CD14-positive monocyte (primary cell): Measurements from ENCODE around the gene SNX5. TPM values are rescaled to one million over a fixed set of nuclear protein-coding genes. Genes with fewer than 3 reads are reported as not detected.

Experiments
- DNase-seq, 3 donors: peaks; one replicate each; pipeline ENCODE4 v3.0.0-alpha.2; 2011 to 2022
- H2AFZ ChIP-seq: 2 replicates; pipeline ENCODE4 v1.6.0; 2012; ENCODE audit warnings: mild to moderate bottlenecking, low read depth, low read length, inconsistent platforms; ENCODE audit not compliant: insufficient read depth, poor library complexity, severe bottlenecking
- H3K27ac ChIP-seq, 2 donors: 1 replicate in 1 of 2; 2 replicates in 1 of 2; pipeline ENCODE4 v1.5.1; 2012 to 2013; ENCODE audit warnings: low read length in 2 of 2, control low read depth in 1 of 2, inconsistent platforms in 1 of 2, low read depth in 1 of 2, mild to moderate bottlenecking in 1 of 2
- H3K27me3 ChIP-seq, 2 donors: one replicate each; pipeline versions ENCODE4 v1.6.0 to v1.6.1; 2011 to 2013; ENCODE audit warnings: low read length in 2 of 2; ENCODE audit not compliant: control insufficient read depth in 2 of 2, insufficient read depth in 2 of 2
- H3K36me3 ChIP-seq, 2 donors: replicated peaks in 1 of 2; 1 replicate in 1 of 2; 2 replicates in 1 of 2; pipeline versions ENCODE4 v1.5.1 to v1.6.1; 2012 to 2013; ENCODE audit warnings: low read length in 2 of 2, control low read depth in 1 of 2, inconsistent platforms in 1 of 2, mild to moderate bottlenecking in 1 of 2; ENCODE audit not compliant: insufficient read depth in 2 of 2, control insufficient read depth in 1 of 2
- H3K4me1 ChIP-seq, 2 donors: 1 replicate in 1 of 2; 2 replicates in 1 of 2; pipeline versions ENCODE4 v1.5.1 to v1.6.1; 2012 to 2013; ENCODE audit warnings: low read length in 2 of 2, control low read depth in 1 of 2, inconsistent platforms in 1 of 2, mild to moderate bottlenecking in 1 of 2, moderate library complexity in 1 of 2; ENCODE audit not compliant: insufficient read depth in 2 of 2, control insufficient read depth in 1 of 2
- H3K4me2 ChIP-seq: replicated peaks from 2 replicates; pipeline ENCODE3; 2012; ENCODE audit warnings: low read length, moderate library complexity, mild to moderate bottlenecking; ENCODE audit not compliant: poor library complexity, severe bottlenecking; ENCODE audit errors: extremely low read depth
- H3K4me3 ChIP-seq, 3 experiments: fragments of 200-600 bp in 1 of 3; sonication (generic) in 1 of 3; replicated peaks in 1 of 3; 1 replicate in 2 of 3; 2 replicates in 1 of 3; pipeline ENCODE4 v1.5.1; 2011 to 2013; ENCODE audit warnings: low read length in 3 of 3, mild to moderate bottlenecking in 3 of 3, control low read depth in 2 of 3, low read depth in 2 of 3, inconsistent platforms in 1 of 3, moderate library complexity in 1 of 3
- H3K79me2 ChIP-seq: 2 replicates; pipeline ENCODE4 v1.6.0; 2012; ENCODE audit warnings: mild to moderate bottlenecking, control low read depth, inconsistent platforms, low read length, moderate library complexity; ENCODE audit not compliant: insufficient read depth
- H3K9ac ChIP-seq: 2 replicates; pipeline ENCODE4 v1.6.0; 2017; ENCODE audit warnings: low read length, mild to moderate bottlenecking; ENCODE audit not compliant: insufficient read depth, poor library complexity, severe bottlenecking
- H3K9me3 ChIP-seq, 2 donors: replicated peaks in 1 of 2; 1 replicate in 1 of 2; 2 replicates in 1 of 2; pipeline versions ENCODE4 v1.5.1 to v1.6.1; 2012 to 2013; ENCODE audit warnings: low read length in 2 of 2, control low read depth in 1 of 2; ENCODE audit not compliant: control insufficient read depth in 1 of 2, insufficient read depth in 1 of 2
- H4K20me1 ChIP-seq: 2 replicates; pipeline ENCODE4 v1.6.0; 2012; ENCODE audit warnings: mild to moderate bottlenecking, low read length, control low read depth, moderate library complexity; ENCODE audit not compliant: insufficient read depth
- H3K27ac Mint-ChIP-seq, 7 donors: one replicate each; pipeline ENCODE4 v1.8.0; 2020; ENCODE audit warnings: mild to moderate bottlenecking in 7 of 7, mixed read lengths in 7 of 7, moderate library complexity in 6 of 7, inconsistent platforms in 2 of 7
- H3K27me3 Mint-ChIP-seq, 3 donors: one replicate each; pipeline ENCODE4 v1.8.0; 2021 to 2022; ENCODE audit warnings: low read depth in 3 of 3, mild to moderate bottlenecking in 3 of 3, mixed read lengths in 3 of 3, moderate library complexity in 3 of 3, inconsistent platforms in 1 of 3
- H3K36me3 Mint-ChIP-seq, 2 donors: one replicate each; pipeline ENCODE4 v1.8.0; 2020; ENCODE audit warnings: mixed read lengths in 2 of 2, inconsistent platforms in 1 of 2, mild to moderate bottlenecking in 1 of 2
- H3K4me1 Mint-ChIP-seq: one replicate; pipeline ENCODE4 v1.8.0; 2020; ENCODE audit warnings: mild to moderate bottlenecking, mixed read lengths
- H3K4me3 Mint-ChIP-seq, 2 donors: one replicate each; pipeline ENCODE4 v1.8.0; 2020; ENCODE audit warnings: mild to moderate bottlenecking in 2 of 2, mixed read lengths in 2 of 2, moderate library complexity in 1 of 2
- H3K9me3 Mint-ChIP-seq, 7 donors: one replicate each; pipeline ENCODE4 v1.8.0; 2020 to 2022; ENCODE audit warnings: mixed read lengths in 7 of 7, mild to moderate bottlenecking in 6 of 7, moderate library complexity in 6 of 7, inconsistent platforms in 2 of 7
- WGBS: methylation state at CpG from one replicate; pipeline ENCODE4 v1.1.5; 2013; ENCODE audit warnings: missing lambda C conversion rate; ENCODE audit not compliant: insufficient coverage; 5-methylcytosine and 5-hydroxymethylcytosine counted together
- intact Hi-C, 2 donors: fragments of 100-400 bp; cut with micrococcal nuclease; formaldehyde crosslinking; loops; one replicate each; pipeline versions ENCODE4 v1.15.0 to v1.15.1; 2023
- polyA plus RNA-seq, 3 donors: library from polyadenylated mRNA; depleted of rRNA in 1 of 3; unstranded in 2 of 3; stranded (reverse) in 1 of 3; fragments of 300-500 nt in 2 of 3; fragments of >200 nt in 1 of 3; fragmentation: Illumina TruSeq in 2 of 3; gene quantifications; 1 replicate in 2 of 3; 2 replicates in 1 of 3; pipeline ENCODE4 v1.2.3, GENCODE V29; 2012 to 2021
- TF ChIP-seq, protein P1 (sequence below): fragments of 200-600 bp; IDR thresholded peaks from one replicate; pipeline ENCODE4 v1.8.0; 2022; ENCODE audit warnings: antibody characterized with exemption, mild to moderate bottlenecking

SNX5 gene
- polyA plus RNA-seq, 3 donors: 55.6 to 83.8 (median 66.1) TPM

DNA sequence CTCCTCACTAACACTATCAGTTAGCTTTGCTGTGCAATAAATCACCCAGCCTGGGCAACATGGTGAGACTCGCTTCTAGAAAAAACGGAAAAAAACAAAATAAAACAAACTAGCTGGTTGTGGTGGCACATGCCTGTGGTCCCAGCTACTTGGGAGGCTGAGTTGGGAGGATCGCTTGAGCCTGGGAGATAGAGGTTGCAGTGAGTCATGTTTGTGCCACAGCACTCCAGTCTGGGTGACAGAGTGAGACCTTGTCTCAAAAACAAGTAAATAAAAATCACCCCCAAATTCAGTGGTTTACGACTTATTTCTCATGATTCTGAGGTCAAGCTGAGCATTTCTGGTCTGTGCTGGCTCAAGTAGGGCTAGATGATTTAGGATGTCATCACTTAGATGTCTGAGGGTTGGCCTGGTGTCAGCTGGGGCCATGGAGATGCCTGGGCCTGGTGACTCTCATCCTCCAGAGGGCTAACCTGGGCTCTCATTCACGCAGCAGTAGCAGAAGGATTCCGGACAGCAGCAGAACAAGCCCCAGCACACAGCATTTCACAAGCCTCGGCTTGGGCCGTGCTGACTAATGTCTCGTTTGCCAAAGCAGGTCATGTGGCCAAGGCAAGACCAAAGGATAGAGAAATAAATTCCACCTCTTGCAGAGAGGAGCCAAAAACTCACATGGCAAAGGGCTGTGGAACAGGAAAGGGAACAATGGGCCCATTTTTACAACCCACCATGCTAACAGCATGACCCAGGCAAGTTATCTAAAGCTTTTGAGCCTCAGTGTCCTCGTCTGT lies 32.7 kb upstream of the SNX5 start:
- 93% methylated on average over 2 of the region's 10 CpGs for WGBS
- Histone ChIP-seq H3K27ac (no peak overlapping the region), H3K9ac (no peak overlapping the region), H3K36me3 (no peaks in the 10 kb centered on the region), H3K4me3 (no peak overlapping the region), H3K27me3 (no peaks in the 10 kb centered on the region), H3K9me3 (no peaks in the 10 kb centered on the region), H3K4me2 (no peak overlapping the region), H4K20me1 (no peaks in the 10 kb centered on the region), H2AFZ (no peak overlapping the region), H3K79me2 (no peaks in the 10 kb centered on the region), H3K4me1 (no peaks in the 10 kb centered on the region)
- intact Hi-C loops: no loop called here
- no peak for DNase-seq
- Mint-ChIP-seq H3K27me3 (peaks cover 0 to 1% (median 1%) of the 10 kb centered on the region in 3 donors), H3K27ac (peak overlapping the region in 1 of 7 donors; percentile 60), H3K4me3 (no peak overlapping the region), H3K4me1 (peaks cover 21% of the 10 kb centered on the region), H3K9me3 (no peaks in the 10 kb centered on the region), H3K36me3 (no peaks in the 10 kb centered on the region)
- TF ChIP-seq, protein P1, sequence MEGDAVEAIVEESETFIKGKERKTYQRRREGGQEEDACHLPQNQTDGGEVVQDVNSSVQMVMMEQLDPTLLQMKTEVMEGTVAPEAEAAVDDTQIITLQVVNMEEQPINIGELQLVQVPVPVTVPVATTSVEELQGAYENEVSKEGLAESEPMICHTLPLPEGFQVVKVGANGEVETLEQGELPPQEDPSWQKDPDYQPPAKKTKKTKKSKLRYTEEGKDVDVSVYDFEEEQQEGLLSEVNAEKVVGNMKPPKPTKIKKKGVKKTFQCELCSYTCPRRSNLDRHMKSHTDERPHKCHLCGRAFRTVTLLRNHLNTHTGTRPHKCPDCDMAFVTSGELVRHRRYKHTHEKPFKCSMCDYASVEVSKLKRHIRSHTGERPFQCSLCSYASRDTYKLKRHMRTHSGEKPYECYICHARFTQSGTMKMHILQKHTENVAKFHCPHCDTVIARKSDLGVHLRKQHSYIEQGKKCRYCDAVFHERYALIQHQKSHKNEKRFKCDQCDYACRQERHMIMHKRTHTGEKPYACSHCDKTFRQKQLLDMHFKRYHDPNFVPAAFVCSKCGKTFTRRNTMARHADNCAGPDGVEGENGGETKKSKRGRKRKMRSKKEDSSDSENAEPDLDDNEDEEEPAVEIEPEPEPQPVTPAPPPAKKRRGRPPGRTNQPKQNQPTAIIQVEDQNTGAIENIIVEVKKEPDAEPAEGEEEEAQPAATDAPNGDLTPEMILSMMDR: no peak

- H3K27me3 Mint-ChIP-seq: peaks cover 0 to 1% (median 1%) of the 10 kb centered on the region in 3 donors
- H3K27ac Mint-ChIP-seq: no peak overlapping the region
- H3K36me3 Mint-ChIP-seq: no peaks in the 10 kb centered on the region
- H3K4me1 Mint-ChIP-seq: peaks cover 19% of the 10 kb centered on the region
- intact Hi-C loops: loop anchor here (5.0 kb wide), 2 partner anchors 37 to 492 kb away; no protein-coding TSS in a partner anchor
- Histone ChIP-seq H4K20me1 (no peaks in the 10 kb centered on the region), H3K27ac (no peak overlapping the region), H3K79me2 (no peaks in the 10 kb centered on the region), H3K27me3 (no peaks in the 10 kb centered on the region), H2AFZ (no peak overlapping the region), H3K36me3 (no peaks in the 10 kb centered on the region), H3K4me1 (no peaks in the 10 kb centered on the region), H3K9ac (no peak overlapping the region), H3K4me2 (no peak overlapping the region), H3K4me3 (no peak overlapping the region), H3K9me3 (no peaks in the 10 kb centered on the region)
- no peak overlapping the region for H3K4me3 Mint-ChIP-seq
- TF ChIP-seq, protein P1: no peak
- no peak for DNase-seq
- H3K9me3 Mint-ChIP-seq: no peaks in the 10 kb centered on the region
- 84% methylated on average over 3 of the region's 4 CpGs for WGBS
Observed at GRCh38 chr20:17999566-17999965, 31.0 kb upstream of the SNX5 start.
